Right forelimb (tissue), 1 donor: ENCODE results near the gene MFAP3L.

Experiments
- DNase-seq: peaks from one replicate; pipeline ENCODE4 v3.0.0-alpha.2; 2018

Gene MFAP3L

GRCh38 chr4:170017252-170017651, 8.9 kb downstream of the MFAP3L start:
- DNase-seq, result no peak

GRCh38 chr4:170015285-170015684, 10.9 kb downstream of the MFAP3L start:
- no peak for DNase-seq

- DNase-seq, result no peak
Measured at GRCh38 chr4:170014359-170015011, 11.7 kb downstream of the MFAP3L start.

GRCh38 chr4:170012629-170012958, 13.6 kb downstream of the MFAP3L start:
- no peak for DNase-seq

GRCh38 chr4:170011921-170012628, 14.1 kb downstream of the MFAP3L start:
- no peak for DNase-seq

- DNase-seq, result no peak
Measured at GRCh38 chr4:170009291-170009690, 16.9 kb downstream of the MFAP3L start.

GRCh38 chr4:170008801-170009200, 17.4 kb downstream of the MFAP3L start:
- no peak for DNase-seq

- no peak for DNase-seq
Measured at GRCh38 chr4:170008371-170008770, 17.8 kb downstream of the MFAP3L start.

GRCh38 chr4:170007113-170007512, 19.1 kb downstream of the MFAP3L start:
- no peak for DNase-seq

- DNase-seq, result no peak
Measured at GRCh38 chr4:170005472-170005871, 20.7 kb downstream of the MFAP3L start.

GRCh38 chr4:170004651-170005295, 21.4 kb downstream of the MFAP3L start:
- DNase-seq, result no peak

GRCh38 chr4:170003071-170004070, 22.8 kb downstream of the MFAP3L start:
- DNase-seq, result no peak

GRCh38 chr4:170001745-170002267, 24.4 kb downstream of the MFAP3L start:
- no peak for DNase-seq

GRCh38 chr4:170001011-170001744, 25.0 kb downstream of the MFAP3L start:
- no peak for DNase-seq

GRCh38 chr4:169999923-170000322, 26.3 kb downstream of the MFAP3L start:
- no peak for DNase-seq

GRCh38 chr4:169998981-169999380, 27.2 kb downstream of the MFAP3L start:
- no peak for DNase-seq

GRCh38 chr4:169996379-169997240, 29.6 kb downstream of the MFAP3L start:
- DNase-seq, result no peak

GRCh38 chr4:169993531-169993930, 32.7 kb downstream of the MFAP3L start:
- DNase-seq, result no peak

- DNase-seq, result no peak
Measured at GRCh38 chr4:169988252-169988651, 37.9 kb downstream of the MFAP3L start.

GRCh38 chr4:169987327-169988228, 38.6 kb downstream of the MFAP3L start:
- no peak for DNase-seq
